GM18526 (cell line): ENCODE results near the gene OR10H3.

Experiments
- POLR2A ChIP-seq: IDR thresholded peaks from 3 replicates; pipeline ENCODE4 v1.6.1; 2011; ENCODE audit not compliant: insufficient read length; ENCODE audit errors: extremely low read depth

The OR10H3 gene, protein sequence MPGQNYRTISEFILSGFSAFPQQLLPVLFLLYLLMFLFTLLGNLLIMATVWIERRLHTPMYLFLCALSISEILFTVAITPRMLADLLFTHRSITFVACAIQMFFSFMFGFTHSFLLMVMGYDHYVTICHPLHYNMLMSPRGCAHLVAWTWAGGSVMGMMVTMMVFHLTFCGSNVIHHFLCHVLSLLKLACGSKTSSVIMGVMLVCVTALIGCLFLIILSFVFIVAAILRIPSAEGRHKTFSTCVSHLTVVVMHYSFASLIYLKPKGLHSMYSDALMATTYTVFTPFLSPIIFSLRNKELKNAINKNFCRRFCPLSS

DNA sequence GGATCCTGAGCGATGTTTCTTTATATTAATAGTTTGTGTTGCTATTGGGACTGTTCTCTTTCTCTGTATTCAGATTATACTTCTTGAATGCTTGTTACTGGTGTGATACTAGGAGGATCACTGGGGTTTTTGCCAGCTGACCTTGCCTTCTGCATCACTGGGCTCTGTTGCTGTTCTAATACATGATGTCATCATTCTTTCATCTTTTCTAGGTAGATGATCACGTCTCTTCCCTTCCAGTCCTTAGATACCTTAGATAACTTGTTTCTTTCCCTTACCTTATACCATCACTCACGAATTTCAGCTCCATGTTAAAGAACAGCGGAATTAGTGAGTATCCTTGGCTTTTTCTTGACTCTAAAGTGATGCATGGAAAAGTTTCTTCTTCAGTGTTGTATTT lies at the start of gene OR10H3:
Gene OR10H3, plus strand, starts transcription at position 264 of the 400 bp plus-strand sequence. CDS start 3,408 bp downstream, outside the sequence.
- TF ChIP-seq POLR2A: no peak

DNA sequence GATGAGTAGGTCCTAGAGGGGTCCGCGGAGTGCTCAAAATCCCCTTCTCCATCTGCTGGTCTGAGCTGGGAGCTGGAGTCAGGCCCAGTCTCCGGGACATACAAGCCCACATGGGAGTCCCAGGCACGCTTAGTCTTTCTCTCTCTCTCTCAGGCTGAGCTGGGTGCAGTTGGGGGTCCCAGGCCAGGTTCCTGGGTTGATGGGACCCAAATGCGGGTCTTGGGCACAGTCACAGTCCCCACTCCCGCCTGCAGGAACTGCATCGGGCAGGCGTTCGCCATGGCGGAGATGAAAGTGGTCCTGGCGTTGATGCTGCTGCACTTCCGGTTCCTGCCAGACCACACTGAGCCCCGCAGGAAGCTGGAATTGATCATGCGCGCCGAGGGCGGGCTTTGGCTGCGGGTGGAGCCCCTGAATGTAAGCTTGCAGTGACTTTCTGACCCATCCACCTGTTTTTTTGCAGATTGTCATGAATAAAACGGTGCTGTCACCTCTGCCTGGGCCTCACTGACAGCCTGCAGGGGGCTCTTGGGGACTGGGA lies 41.1 kb upstream of the OR10H3 start:
- no peak for TF ChIP-seq POLR2A

DNA sequence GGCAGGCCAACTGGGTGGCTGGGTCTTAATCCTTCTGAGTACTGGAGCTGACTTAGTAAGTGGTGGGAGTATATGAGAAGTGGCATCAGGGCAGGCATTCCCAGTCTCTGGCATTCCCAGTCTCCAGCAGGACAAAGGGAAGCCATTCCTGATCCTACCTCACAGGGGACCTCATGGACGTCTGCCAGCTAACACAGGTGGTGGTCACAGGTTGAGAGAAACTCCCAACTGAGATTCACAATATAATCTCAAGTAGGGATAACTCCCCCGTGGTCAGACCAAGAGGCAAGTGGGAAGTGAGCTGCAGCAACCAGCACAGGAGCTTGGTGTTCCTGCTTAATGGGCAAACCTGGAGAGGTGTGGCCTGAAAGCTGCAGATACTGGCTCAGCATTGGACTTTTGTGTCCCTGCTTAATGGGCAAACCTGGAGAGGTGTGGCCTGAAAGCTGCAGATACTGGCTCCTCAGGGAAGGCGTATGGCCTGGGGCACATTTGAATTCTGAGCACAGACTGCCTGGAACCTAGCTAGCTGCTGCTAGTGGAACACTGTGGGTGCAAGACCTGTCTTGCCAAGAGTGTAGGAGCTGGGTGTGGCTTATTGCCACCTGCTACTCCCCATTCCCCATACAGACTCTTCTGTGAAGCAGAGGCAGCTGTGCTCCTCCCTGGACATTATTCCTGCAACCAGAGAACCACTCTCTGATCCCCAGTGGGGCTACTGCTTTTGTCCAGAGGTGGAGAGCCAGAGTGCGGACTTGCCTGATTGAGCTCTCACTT lies 35.8 kb upstream of the OR10H3 start:
- no peak for TF ChIP-seq POLR2A

DNA sequence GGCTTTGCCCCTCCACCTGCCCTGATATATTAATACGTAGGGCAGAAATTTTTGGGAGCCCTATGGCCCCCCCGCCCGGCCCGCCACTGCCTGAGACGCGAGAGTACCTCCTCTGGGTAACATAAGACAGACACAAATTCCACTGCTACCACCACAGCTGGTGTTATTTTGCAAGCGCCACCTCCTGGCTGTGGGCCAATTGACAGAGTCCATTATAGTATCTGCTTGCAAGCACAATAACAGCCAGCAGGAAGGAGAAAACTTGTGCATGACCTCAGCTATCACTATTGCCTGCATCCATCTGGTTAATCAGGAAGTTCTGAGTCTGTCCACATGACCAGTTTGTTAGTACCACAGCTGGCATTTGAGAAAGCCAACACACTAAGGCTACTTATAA lies 35.3 kb upstream of the OR10H3 start:
- TF ChIP-seq POLR2A: no peak

DNA sequence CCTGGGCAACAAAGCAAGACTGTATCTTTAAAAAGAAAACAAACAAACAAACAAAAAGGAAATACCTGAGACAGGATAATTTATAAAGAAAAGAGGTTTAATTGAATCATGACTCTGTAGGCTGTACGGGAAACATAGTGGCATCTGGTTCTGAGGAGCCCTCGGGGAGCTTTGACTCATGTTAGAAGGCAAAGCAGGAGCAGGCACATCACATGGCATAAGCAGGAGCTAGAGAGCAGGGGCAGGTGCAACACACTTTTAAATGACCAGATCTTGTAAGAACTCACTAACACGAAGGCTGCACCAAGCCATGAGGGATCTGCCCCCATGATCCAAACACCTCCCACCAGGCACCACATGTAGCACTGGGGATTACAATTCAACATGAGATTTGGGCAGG lies 23.1 kb upstream of the OR10H3 start:
- no peak for TF ChIP-seq POLR2A

DNA sequence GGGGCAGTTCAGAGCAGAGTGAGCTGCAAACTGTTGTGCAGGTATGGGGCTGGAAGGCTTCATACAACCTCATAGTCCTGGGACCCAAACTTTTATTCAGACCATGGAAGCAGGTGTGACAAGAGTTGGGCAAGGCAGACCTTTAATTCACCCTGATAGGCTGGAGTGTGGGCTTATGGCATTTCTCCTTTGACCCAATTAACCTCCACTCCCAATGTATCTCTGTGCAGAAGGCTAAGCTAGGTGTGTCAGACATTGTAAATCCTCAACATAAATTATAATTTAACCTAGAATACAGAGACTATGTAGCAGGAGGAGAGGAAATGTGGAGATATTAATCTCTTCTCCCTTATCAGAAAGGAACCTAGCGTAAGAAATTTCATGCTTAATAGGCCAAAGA lies 22.1 kb upstream of the OR10H3 start:
- no peak for TF ChIP-seq POLR2A

DNA sequence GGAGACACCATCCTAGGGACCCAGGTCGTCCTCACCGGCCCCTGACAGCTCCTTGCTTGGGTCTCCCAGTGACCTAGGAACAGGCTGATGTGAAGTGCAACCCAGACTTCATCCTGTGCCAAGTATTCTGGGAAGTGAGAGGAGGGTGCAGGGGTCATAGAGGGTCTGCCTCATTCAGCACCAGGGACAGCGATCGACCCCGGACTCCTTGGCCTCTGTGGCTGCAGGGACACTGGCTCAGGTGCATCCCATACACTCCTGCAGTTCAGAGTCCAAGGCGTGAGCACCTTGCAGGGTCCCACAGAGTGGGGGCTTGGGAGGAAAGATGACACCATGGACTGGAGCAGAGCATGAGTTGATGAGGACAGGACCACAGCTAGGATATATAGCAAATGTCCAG lies 20.0 kb upstream of the OR10H3 start:
- no peak for TF ChIP-seq POLR2A

DNA sequence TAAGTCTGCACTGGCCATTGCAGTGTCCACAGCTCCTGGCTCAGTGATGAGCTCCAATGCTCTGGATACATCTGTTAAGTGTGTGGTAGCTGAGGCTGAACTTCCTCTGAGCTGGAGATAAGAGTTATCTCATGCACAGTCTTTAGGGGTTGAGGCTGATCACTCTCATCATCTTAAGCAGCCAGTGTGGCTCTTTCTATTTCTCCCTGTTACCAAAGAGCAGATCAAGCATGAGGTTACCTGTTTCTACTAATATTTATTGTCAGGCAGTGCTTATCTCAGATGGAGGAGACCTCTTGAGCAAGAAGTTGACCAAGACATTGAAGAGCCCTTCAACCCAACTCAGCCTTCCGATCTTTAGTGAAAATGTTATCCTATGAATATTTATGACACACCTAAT lies 16.5 kb upstream of the OR10H3 start:
- TF ChIP-seq POLR2A: no peak

DNA sequence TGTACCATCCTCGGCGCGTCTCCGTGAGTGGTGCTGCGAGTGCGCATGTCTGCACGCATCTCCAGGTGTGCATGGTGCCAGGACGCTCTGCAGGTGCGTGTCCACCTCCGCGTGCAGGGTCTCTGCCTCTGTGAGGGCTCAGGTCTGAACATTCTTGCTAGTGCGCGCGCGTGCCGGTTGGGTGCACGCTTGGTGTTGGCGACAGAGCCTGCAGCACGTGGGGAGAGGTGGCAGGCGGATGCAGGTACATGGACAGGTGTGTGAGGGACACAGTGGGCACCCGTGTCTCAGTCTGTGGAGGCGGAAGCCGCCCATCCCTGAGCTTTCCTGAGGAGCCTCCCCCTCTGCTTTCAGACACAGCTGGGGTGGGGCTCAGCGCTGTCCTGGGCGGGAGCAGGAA lies 14.8 kb upstream of the OR10H3 start:
- TF ChIP-seq POLR2A: no peak

DNA sequence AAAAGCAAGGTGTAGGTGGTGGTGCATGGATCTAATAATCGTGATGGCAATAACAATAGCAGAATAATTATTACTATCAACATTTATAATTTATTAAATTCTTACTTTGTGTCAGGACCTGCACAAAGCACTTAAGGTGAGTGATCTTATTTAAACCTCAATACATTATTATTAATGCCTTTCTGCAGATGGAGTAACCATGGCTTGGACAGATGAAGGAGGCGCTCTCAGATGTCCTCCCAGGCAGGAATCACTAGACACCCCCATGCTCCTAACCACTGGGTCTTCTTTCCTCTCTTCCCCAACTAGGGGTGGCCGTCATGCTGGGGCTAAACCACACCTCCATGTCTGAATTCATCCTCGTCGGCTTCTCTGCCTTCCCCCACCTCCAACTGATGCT lies 10.1 kb upstream of the OR10H3 start, which contains the start of gene OR10H2:
Gene OR10H2, plus strand, starts transcription at position 301 of the 400 bp plus-strand sequence. Its CDS starts 20 bp downstream, at position 321.
- TF ChIP-seq POLR2A: no peak

DNA sequence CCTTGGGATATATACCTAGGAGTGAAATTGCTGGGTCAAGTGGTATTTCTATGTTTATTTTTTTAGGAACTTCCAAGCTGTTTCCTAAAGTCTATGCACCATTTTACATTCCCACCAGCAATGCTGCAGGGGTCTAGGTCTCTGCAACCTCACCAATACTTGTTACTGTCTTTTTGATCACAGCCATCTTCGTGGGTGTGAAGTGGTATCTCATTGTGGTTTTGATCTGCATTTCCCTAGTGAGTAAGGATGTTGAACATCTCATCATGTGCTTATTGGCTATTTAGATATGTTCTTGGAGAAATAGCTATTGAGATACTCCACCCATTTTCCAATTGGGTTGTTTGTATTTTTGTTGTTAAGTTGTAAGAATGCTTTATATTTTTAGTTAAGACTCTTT lies 7.2 kb upstream of the OR10H3 start:
- no peak for TF ChIP-seq POLR2A

DNA sequence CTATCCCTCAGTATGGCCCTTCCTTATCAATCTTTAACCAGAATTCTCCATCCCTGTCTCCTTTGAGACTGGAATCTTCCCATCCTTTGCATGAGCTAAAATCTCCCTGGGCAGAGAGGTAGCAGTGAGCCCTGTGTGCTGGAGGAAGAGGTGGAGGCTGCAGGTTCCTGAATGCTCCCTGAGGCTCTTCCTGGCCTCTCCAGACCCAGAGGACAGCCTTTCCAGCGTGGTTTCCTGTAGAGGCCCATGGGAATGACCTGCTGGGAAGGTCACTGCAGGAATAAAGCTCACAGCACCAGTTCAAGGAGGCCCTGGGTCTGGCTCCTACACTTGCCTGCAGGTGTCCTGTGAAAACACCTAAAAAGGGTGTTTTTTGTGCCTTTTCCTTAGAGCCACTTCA lies 5.4 kb upstream of the OR10H3 start:
- TF ChIP-seq POLR2A: no peak

DNA sequence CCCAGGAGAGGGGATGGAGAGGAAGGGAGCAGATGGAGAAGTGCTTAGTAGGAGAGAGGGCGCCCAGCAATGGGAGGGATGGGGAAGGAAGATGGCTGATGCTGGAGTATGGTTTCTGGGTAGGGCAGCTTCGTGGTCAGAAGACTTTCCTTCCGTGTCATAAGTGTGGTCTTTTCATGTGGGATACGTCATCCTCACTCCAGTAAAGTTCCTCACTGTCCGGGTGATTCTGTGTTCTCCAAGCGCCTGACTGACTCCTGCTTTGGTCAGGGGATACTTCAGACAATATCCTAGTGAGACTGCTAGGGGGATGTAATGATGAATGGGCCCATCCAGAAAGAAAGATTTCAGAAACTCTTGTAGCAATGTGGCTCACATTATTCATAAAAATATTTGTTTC lies 3.9 kb upstream of the OR10H3 start:
- TF ChIP-seq POLR2A: no peak

DNA sequence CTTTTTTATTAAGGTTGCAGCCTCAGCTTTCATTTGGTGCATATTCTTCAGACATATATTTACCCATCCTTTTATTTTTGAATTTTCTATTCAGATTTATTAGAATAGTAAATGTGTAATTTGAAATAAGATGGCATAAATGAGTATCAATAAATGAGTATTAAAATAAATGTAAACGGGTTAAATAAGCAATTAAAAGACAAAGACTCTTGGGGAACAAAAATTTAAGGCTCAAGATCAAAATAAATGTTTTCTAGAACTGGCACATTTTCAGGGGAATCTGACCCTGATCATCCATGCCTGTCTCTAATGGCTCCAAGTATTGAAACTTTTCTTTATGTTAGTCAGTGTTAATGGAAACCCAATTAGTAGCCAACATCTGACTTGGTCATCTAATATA lies 3.0 kb downstream of the OR10H3 start:
- TF ChIP-seq POLR2A: no peak

DNA sequence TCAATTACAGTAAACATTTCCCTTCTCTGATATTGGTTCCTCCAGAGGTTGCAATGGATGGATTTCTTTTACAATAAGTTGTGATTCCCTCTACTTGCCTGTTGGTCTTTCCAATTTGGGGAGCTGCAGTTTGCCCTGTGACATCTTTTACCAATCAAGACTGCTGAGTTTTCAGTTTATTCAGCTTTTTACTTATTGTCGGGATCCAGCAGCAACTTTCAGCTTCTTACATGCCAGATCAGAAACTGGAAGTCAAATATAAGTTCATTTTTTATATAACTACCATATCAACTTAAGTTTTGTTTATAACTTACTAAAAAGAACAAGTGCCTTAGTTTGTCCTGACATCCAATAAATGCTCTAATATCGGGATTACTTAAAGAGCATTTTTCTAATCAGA lies 10.5 kb downstream of the OR10H3 start:
- TF ChIP-seq POLR2A: no peak

DNA sequence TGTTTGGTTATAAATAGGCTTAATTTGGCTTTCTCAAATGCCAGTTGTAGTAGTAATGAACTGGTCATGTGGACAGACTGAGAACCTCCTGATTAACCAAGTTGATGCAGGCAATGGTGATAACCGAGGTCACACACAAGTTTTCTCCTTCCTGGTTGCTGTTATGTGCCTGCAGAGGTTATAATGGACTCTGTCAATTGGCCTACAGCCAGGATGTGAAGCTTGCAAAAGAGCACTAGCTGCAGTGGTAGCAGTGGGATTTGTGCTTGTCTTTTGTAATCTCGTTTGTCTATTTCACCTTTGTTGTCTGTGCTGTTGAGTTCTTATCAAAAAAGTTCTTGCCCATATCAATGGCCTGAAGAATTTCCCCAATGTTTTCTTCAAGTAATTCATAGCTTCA lies 20.6 kb downstream of the OR10H3 start:
- no peak for TF ChIP-seq POLR2A
